GM18861 (cell line): ENCODE measurements around the gene COQ10A.

Source experiments
- ATAC-seq: cut with Tn5 transposase; IDR thresholded peaks from one replicate; pipeline ENCODE4 v1.9.1; 2021; ENCODE audit not compliant: unreplicated experiment

The COQ10A gene

DNA sequence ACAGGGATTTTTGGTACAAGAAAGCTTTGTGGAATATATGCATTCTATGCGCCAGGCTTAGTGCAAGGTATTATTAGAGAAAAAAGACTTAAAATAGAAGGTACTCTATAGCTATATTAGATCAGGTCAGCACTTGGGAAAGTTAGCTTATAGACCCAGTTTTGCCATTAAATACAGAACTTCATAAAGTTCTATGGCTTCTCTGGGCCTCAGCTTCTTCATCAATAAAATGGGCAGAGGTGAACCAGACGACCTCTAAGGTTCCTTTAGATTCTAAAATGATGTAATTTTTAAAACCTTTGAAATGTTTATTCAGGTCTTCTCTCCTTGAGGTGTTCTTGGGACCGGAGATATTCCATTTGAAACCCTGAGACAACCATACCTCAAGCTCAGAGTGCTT, 42.0 kb downstream of the COQ10A start:
- ATAC-seq = no peak

GRCh38 chr12:56311003-56311402, 44.3 kb downstream of the COQ10A start:
- no peak for ATAC-seq

- no peak for ATAC-seq
These were observed 48.5 kb downstream of the COQ10A start for GRCh38 chr12:56315249-56315621.

DNA sequence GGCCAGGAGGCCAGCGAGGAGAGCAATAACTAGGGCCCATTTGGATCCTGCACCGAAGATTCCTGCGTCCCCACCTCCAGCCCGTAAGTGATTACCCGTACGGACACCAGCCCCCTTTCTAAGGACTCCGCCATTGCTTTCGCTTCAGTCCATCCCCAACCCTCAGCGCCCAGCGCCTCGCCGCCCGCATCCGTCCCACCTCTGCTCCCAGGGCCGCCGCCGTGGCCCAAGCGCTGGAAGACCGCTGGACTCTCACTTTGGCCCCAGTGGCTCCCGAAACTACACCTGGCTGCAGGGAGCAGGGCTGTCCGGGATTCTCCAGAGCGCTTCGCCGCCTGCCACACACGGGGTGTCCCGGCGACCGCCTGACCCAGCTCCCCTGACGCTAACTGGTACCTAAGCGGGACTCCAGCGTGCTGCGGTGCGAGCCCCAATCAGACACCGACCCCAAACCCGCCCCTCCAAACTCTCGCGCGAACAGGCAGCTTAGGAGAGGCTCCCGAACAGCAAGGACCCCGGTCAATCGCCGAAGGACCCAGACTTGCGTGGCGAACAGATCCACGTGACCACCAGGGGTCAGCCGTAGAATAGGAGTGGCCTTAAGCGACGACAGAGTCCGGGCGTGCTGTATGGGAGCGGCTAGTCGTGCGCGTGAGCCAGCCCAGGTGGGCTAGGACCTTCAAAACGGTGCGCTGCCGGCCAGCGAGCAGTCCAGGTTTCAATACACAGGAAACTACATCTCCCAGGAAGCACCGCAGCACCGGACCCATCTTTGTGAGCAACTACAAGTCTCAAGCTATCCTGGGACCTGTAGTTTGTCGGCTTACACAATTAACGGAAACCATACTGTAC, 49.1 kb downstream of the COQ10A start, which contains the start of gene CNPY2:
Gene CNPY2 (minus strand): TSS at position 367 of the 852 bp plus-strand sequence. CDS start 771 bp downstream, outside the sequence.
- ATAC-seq = peak; percentile 91

GRCh38 chr12:56317675-56318074, 50.9 kb downstream of the COQ10A start:
- no peak for ATAC-seq
